ENCODE results near the gene MPPED2.

MPPED2 gene

DNA sequence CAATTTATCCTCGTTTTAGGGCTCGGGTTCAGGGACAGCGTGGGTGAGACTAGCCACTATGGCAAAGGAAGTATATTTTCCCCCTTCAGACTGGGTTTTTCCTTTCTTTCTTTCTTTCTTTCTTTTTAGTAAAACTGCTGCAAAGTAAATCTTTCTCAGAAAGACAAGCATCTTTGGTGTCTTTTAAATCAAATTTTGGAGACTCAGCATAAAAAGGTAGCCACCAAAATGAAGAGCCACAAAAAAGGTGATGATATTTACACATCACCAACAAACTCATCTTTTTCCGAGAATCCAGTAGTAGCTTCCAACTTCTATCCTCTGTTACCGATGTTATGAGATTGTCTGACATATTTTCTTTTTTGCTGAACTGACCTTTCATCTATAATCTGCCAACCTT, 88.6 kb downstream of the MPPED2 start:
- no peak for DNase-seq
- in situ Hi-C loops (cut with MboI; ENCODE audit: low pct_unique_long_range_greater_than_20kb, low sequenced_read_pairs): no loop called here

GRCh38 chr11:30496935-30497334, 89.2 kb downstream of the MPPED2 start:
- in situ Hi-C loops (cut with MboI; ENCODE audit: low pct_unique_long_range_greater_than_20kb, low sequenced_read_pairs): no loop called here

GRCh38 chr11:30495437-30495836, 90.7 kb downstream of the MPPED2 start:
- no peak for DNase-seq
- in situ Hi-C loops (cut with MboI; ENCODE audit: low pct_unique_long_range_greater_than_20kb, low sequenced_read_pairs): no loop called here

More at GRCh38 chr11:30496935-30497334, 89.2 kb downstream of the MPPED2 start:
- DNase-seq: no peak

DNA sequence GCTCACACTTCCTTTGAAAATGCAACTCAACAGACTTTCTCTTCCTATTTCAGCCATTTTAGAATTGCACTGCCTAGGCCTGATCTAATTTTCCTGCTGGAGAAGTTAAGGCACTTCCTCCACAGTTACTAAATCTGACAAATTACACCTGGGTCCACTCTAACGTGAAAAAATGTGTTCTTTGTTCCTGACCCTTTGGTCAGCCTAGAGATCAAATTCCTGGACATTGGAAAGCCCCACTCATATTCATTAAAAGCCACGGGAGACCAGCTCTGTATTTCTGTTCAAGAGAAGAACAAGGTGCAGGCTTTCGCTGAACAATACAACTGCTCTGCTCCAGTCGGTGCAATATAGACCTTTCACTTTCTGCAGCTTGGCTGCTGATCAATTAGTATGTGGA, 96.6 kb downstream of the MPPED2 start:
- DNase-seq: no peak
- in situ Hi-C loops (cut with MboI; ENCODE audit: low pct_unique_long_range_greater_than_20kb, low sequenced_read_pairs): no loop called here

DNA sequence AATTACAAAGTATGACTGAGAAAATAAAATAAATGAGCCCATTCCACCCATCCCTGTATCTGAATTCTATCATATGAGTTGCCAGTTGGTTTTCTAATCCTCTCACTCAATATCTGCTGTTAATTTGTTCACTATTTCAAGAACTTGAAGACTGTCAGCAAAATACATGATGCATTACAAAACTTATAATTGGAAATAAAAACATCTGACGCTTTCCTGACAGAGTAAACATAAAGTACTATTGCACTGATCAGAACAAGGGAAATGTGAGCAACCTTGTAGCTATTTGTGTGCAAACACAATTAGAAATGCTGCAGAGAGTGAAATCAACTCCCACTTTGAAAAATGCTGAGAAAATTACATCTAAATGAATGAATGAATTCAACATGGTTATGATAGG, 97.1 kb downstream of the MPPED2 start:
- DNase-seq: no peak
- in situ Hi-C loops (cut with MboI; ENCODE audit: low pct_unique_long_range_greater_than_20kb, low sequenced_read_pairs): no loop called here

DNA sequence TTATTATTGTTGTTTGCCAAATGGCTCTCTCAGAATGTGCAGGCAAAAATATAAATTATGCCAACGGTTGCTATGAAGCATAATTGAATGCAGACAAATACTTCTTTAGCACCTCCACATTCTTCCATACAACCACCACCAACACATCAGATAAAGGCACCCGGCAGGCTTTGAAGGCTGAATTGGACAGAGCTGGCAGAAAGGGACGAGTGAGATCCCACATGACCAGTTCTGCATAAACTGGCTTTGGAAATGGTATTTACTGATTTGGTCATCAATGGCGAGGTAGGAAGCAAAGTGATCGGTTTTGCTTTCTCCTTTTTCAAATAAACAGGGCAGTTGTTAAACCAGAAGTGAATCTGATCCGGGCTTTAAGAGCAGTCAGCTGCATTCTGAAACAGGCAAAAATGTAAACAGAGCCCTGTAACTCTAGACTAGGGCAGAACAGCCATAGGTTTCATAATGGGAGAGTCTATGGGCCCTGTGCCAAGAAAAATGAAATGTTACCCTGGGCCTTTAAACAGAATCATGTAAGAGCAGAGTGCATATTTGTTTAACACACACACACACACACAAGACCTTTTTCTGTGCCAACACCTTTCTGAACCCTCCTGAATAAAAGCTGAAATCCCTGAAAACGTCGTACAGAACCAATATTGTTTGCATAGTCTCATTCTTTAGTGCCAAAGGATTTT, 97.7 kb downstream of the MPPED2 start:
- no peak for DNase-seq
- in situ Hi-C loops (cut with MboI; ENCODE audit: low pct_unique_long_range_greater_than_20kb, low sequenced_read_pairs): no loop called here

GRCh38 chr11:30487200-30487898, 98.8 kb downstream of the MPPED2 start:
- DNase-seq: peak; percentile 8
- in situ Hi-C loops (cut with MboI; ENCODE audit: low pct_unique_long_range_greater_than_20kb, low sequenced_read_pairs): no loop called here

DNA sequence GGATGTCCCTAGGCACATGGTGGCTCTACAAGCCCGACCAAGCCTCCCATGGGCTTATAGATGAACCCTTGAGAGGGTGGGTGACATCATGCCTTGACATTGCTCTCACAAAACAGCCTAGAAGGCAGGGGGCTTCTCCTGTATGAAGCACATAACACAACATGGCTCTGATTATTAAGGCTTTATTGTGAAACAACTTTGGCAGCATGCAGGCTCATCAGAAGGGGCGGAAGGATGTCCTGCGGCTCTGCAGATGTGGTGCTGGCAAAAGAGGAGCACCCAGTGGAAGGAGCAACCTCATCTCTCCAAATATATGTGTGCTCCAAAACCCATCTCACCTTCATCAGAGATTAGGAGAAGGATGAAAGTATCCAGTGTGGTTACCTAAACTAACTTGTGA, 100.4 kb downstream of the MPPED2 start:
- in situ Hi-C loops (cut with MboI; ENCODE audit: low pct_unique_long_range_greater_than_20kb, low sequenced_read_pairs): no loop called here
- DNase-seq: no peak

GRCh38 chr11:30485222-30485621, 100.9 kb downstream of the MPPED2 start:
- no peak for DNase-seq
- in situ Hi-C loops (cut with MboI; ENCODE audit: low pct_unique_long_range_greater_than_20kb, low sequenced_read_pairs): no loop called here

DNA sequence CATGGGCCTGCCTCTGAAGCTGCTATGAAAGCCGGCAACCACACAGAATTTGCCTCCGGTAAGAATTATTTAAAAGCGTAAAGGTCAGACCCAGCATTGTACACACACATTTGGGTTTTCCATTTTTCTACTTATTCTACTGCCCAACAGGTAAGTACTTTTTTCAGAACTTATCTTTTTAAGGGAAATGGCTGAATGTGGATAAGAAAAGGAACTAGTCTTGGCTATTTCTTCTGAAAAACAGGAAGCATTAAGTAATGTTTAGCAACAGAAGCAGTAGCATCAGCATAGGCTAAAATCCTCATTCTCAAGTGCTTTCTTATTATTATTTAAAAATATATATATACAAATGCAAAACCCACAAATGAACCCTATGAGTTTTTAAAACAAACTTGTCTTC, 103.1 kb downstream of the MPPED2 start:
- no peak for DNase-seq
- in situ Hi-C loops (cut with MboI; ENCODE audit: low pct_unique_long_range_greater_than_20kb, low sequenced_read_pairs): no loop called here

DNA sequence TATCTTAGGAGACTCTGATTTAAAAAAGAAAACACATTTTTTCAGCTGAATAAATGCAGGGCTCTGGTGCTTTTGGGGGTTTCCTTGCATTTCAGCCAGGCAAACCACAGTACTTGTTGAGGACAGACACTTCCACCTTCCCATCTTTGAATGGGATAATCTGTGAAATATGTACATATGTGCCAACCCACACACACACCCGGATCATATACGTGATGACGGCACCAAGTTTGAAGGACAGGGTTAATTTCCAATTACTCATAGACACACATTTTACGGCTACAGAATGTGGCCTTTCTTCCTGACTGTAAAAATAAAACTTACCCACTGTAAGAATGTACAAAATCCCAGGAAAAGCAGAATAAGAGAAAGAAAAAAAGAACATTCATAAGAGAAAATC, 104.4 kb downstream of the MPPED2 start:
- in situ Hi-C loops (cut with MboI; ENCODE audit: low pct_unique_long_range_greater_than_20kb, low sequenced_read_pairs): no loop called here
- DNase-seq: no peak

GRCh38 chr11:30481330-30481729, 104.8 kb downstream of the MPPED2 start:
- in situ Hi-C loops (cut with MboI; ENCODE audit: low pct_unique_long_range_greater_than_20kb, low sequenced_read_pairs): no loop called here
- DNase-seq: no peak

DNA sequence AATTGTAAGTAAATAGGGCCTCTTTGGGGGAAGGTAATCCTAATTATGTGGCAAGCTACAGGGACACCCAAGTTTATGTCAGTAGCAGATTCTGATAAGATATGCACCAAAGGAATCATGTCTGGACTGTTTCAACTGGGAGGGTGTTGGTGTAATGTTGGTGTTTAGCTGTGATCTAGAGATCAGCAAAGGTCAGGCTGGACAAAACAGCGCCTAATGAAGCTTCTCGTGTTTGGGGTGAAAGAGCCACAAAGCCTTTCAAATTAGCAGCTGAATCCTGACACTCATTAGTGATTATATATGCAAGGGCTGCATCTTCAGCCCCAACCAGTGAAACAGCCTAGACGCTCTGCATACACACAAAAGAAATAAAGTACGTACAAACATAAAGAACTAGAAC, 106.3 kb downstream of the MPPED2 start:
- in situ Hi-C loops (cut with MboI; ENCODE audit: low pct_unique_long_range_greater_than_20kb, low sequenced_read_pairs): no loop called here
- no peak for DNase-seq

- in situ Hi-C loops (cut with MboI; ENCODE audit: low pct_unique_long_range_greater_than_20kb, low sequenced_read_pairs): no loop called here
Observed at GRCh38 chr11:30478923-30479322, 107.2 kb downstream of the MPPED2 start.

GRCh38 chr11:30477061-30477460, 109.1 kb downstream of the MPPED2 start:
- in situ Hi-C loops (cut with MboI; ENCODE audit: low pct_unique_long_range_greater_than_20kb, low sequenced_read_pairs): no loop called here

More at GRCh38 chr11:30478923-30479322, 107.2 kb downstream of the MPPED2 start:
- no peak for DNase-seq

DNA sequence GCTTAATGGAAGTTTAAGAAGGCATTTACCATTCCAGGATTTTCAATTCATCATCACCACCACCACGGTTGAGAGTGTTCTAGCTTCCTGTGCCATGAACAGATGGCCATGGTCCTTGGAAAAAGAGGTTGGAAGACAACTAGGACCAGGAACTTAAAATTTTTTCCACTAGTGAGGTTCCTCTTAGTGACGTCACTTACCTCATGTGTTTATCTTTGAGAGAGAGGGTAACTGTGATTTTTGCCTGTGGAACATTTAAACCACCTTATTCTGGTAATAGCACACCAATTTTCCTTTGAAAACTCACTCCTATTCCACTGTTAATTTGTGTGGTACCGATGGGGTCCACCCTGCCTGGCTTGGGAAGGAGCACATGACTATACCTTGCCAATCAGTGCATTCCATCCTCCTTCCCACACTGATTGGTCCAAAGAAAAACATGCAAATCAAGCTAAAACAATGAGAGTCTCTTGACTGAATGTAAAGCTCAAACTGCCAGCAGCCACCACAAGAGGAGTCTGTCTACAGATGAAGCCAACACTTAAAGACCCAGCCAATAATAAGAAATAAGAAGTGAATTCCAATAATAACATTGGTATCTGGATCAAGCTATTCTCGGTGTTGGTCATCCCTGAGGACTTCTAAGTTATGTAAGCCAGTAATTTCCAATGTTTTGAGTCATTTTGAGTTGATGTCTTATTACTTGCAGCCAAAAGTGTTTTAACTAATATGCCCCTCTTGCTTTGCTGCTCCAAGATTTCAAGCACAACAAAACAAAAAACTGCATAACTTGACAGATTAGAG, 111.8 kb downstream of the MPPED2 start:
- in situ Hi-C loops (cut with MboI; ENCODE audit: low pct_unique_long_range_greater_than_20kb, low sequenced_read_pairs): no loop called here

More at GRCh38 chr11:30477061-30477460, 109.1 kb downstream of the MPPED2 start:
- no peak for DNase-seq

GRCh38 chr11:30471244-30471643, 114.9 kb downstream of the MPPED2 start:
- no peak for DNase-seq

More for the DNA sequence above, 111.8 kb downstream of the MPPED2 start:
- DNase-seq: no peak

GRCh38 chr11:30468881-30469280, 117.3 kb downstream of the MPPED2 start:
- DNase-seq: no peak
- in situ Hi-C loops (cut with MboI; ENCODE audit: low pct_unique_long_range_greater_than_20kb, low sequenced_read_pairs): no loop called here

More at GRCh38 chr11:30471244-30471643, 114.9 kb downstream of the MPPED2 start:
- in situ Hi-C loops (cut with MboI; ENCODE audit: low pct_unique_long_range_greater_than_20kb, low sequenced_read_pairs): no loop called here

GRCh38 chr11:30467176-30467575, 119.0 kb downstream of the MPPED2 start:
- DNase-seq: no peak
- in situ Hi-C loops (cut with MboI; ENCODE audit: low pct_unique_long_range_greater_than_20kb, low sequenced_read_pairs): no loop called here

GRCh38 chr11:30465623-30466022, 120.5 kb downstream of the MPPED2 start:
- DNase-seq: no peak
- in situ Hi-C loops (cut with MboI; ENCODE audit: low pct_unique_long_range_greater_than_20kb, low sequenced_read_pairs): no loop called here
